Esophagus muscularis mucosa (tissue), 4 donors: Measurements from ENCODE around the gene SUSD6.

Experiments
- EP300 ChIP-seq: sonication (generic); formaldehyde crosslinking; IDR thresholded peaks from one replicate; pipeline ENCODE4 v1.6.1; 2017; ENCODE audit warnings: antibody characterized with exemption
- POLR2A ChIP-seq: fragments of 450-650 bp; IDR thresholded peaks from one replicate; pipeline ENCODE4 v1.6.1; 2017; ENCODE audit warnings: antibody characterized with exemption, moderate library complexity, mild to moderate bottlenecking, low read depth
- TF ChIP-seq, protein P1 (sequence below), 3 experiments: fragments of 200-600 bp in 2 of 3; fragments of 450-650 bp in 1 of 3; sonication (generic) in 2 of 3; IDR thresholded peaks; one replicate each; pipeline ENCODE4 v1.5.1; 2017 to 2019; ENCODE audit warnings: antibody characterized with exemption in 3 of 3, mild to moderate bottlenecking in 2 of 3, moderate library complexity in 1 of 3

DNA sequence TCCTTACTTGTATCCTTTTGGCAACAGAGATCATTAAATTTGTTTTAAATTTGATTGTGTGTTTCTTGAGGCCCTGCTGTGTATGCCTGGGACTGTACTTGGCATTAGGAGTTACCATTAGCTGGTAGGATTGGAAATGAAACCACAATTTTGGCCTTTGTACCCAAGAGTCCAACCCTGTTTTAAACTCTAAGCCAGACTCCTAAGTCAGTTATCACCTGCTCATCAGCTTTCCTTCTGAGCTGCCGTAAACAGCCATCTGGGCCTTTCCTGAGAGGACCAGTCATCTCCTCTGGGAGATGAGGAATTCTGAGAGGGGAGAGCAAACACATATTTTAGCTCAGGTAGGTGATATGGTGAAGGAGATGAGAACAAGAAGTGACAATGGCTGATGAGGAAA lies 81.2 kb downstream of the SUSD6 start:
- TF ChIP-seq, protein P1, sequence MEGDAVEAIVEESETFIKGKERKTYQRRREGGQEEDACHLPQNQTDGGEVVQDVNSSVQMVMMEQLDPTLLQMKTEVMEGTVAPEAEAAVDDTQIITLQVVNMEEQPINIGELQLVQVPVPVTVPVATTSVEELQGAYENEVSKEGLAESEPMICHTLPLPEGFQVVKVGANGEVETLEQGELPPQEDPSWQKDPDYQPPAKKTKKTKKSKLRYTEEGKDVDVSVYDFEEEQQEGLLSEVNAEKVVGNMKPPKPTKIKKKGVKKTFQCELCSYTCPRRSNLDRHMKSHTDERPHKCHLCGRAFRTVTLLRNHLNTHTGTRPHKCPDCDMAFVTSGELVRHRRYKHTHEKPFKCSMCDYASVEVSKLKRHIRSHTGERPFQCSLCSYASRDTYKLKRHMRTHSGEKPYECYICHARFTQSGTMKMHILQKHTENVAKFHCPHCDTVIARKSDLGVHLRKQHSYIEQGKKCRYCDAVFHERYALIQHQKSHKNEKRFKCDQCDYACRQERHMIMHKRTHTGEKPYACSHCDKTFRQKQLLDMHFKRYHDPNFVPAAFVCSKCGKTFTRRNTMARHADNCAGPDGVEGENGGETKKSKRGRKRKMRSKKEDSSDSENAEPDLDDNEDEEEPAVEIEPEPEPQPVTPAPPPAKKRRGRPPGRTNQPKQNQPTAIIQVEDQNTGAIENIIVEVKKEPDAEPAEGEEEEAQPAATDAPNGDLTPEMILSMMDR (IDR thresholded peaks at IDR 0.05) = no peak
- TF ChIP-seq POLR2A (no peak), EP300 (no peak)
